Measurements from ENCODE around the gene SIM2.
"Not testable (repeated sequence)": the region's sequence is repeated elsewhere in the genome, so short reads cannot be mapped to it uniquely, and the experiment has no call there.

The SIM2 gene

GRCh38 chr21:36698981-36699545 is at the start of gene SIM2:
SIM2 (plus strand) TSS chr21:36699115; CDS start chr21:36699747, 632 bp downstream.
- FAIRE-seq: no peak

- FAIRE-seq: no peak
These were observed 44.6 kb upstream of the SIM2 start for GRCh38 chr21:36654324-36654723.

GRCh38 chr21:36654796-36655325 is 44.1 kb upstream of the SIM2 start:
- no peak for FAIRE-seq

GRCh38 chr21:36656138-36656537 is 42.8 kb upstream of the SIM2 start:
- FAIRE-seq: no peak

GRCh38 chr21:36657290-36657689 is 41.6 kb upstream of the SIM2 start:
- not testable (repeated sequence) for FAIRE-seq

- FAIRE-seq: peak; percentile 71
These were observed 40.9 kb upstream of the SIM2 start for GRCh38 chr21:36657999-36658398.

- no peak for FAIRE-seq
These were observed 40.0 kb upstream of the SIM2 start for GRCh38 chr21:36658926-36659325.

GRCh38 chr21:36661511-36662309 is 37.2 kb upstream of the SIM2 start:
- FAIRE-seq: peak; percentile 53

- FAIRE-seq: no peak
These were observed 35.7 kb upstream of the SIM2 start for GRCh38 chr21:36663033-36663855.

GRCh38 chr21:36664662-36664990 is 34.3 kb upstream of the SIM2 start:
- no peak for FAIRE-seq

- no peak for FAIRE-seq
These were observed 33.1 kb upstream of the SIM2 start for GRCh38 chr21:36665806-36666205.

GRCh38 chr21:36668713-36669112 is 30.2 kb upstream of the SIM2 start:
- no peak for FAIRE-seq

GRCh38 chr21:36671836-36672235 is 27.1 kb upstream of the SIM2 start:
- no peak for FAIRE-seq

- FAIRE-seq: not testable (repeated sequence)
These were observed 26.6 kb upstream of the SIM2 start for GRCh38 chr21:36672296-36672695.

- FAIRE-seq: no peak
These were observed 26.2 kb upstream of the SIM2 start for GRCh38 chr21:36672737-36673136.

- FAIRE-seq: no peak
These were observed 22.6 kb upstream of the SIM2 start for GRCh38 chr21:36676039-36676950.

GRCh38 chr21:36677443-36677842 is 21.5 kb upstream of the SIM2 start:
- FAIRE-seq: no peak

GRCh38 chr21:36678538-36678937 is 20.4 kb upstream of the SIM2 start:
- FAIRE-seq: no peak

GRCh38 chr21:36681117-36681631 is 17.7 kb upstream of the SIM2 start:
- FAIRE-seq: no peak

GRCh38 chr21:36684957-36685714 is 13.8 kb upstream of the SIM2 start:
- no peak for FAIRE-seq

- FAIRE-seq: no peak
These were observed 12.0 kb upstream of the SIM2 start for GRCh38 chr21:36686955-36687354.
